ENCODE data around the gene DOCK3. TPM values are rescaled to one million over a fixed set of nuclear protein-coding genes. Genes with fewer than 3 reads are reported as not detected.
A peak's percentile ranks its signal among the peaks of the same experiment; 100 is the strongest.

Gene DOCK3
- total and polyA plus RNA-seq, 2 of the 4 experiments (the other 2 are of a cell fraction) = under 0.01 to 0.12 TPM

DNA sequence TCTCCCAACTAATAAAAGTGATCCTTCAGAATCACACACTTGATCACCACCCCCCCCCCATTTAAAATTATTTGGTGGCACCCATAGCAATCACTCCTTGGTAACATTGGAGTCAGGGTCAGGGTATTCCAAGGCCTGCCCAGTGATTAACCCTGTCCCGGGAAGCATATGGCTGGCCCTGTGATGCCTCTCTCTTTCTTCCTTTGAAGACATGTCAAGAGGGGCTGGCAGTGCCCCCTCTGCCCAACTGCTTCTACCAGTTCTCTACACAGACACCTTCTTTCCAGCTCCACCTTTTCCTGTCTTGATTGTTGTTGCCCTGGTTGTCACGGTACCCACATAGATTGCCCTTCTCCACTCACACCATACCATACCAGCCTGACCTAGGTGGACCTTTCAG is 679.4 kb downstream of the DOCK3 start:
- Histone ChIP-seq H4K91ac (ENCODE audit: insufficient read depth, low read depth, low read length) (no peak overlapping the region), H3K23ac (ENCODE audit: low read depth, low read length) (no peak overlapping the region), H3K56ac (ENCODE audit: extremely low read depth, insufficient read depth, low read length) (no peak overlapping the region), H2AFZ (replicated peaks; ENCODE audit: low read length, poor library complexity) (no peak overlapping the region), H4K8ac (ENCODE audit: low read depth in 2 of 2, low read length in 2 of 2) (no peak overlapping the region), H3K18ac (ENCODE audit: low read depth, low read length) (no peak overlapping the region), H3K4me1 (ENCODE audit: control insufficient read depth, insufficient read depth, low read length) (no peaks in the 10 kb centered on the region), H2AK5ac (ENCODE audit: low read depth, low read length) (no peak overlapping the region), H3K79me1 (ENCODE audit: low read depth in 1 of 2, low read length in 2 of 2) (no peaks in the 10 kb centered on the region), H2BK120ac (ENCODE audit: low read depth, low read length) (no peak overlapping the region), H3K14ac (replicated peaks; ENCODE audit: low read depth, low read length) (no peak overlapping the region), H3K4me2 (ENCODE audit: low read depth, low read length) (no peak overlapping the region), H3K27me3 (ENCODE audit: control insufficient read depth, insufficient read depth, low read length) (peaks cover 9% of the 10 kb centered on the region; the same call in 1 of the 2 replicates), H3K9ac (ENCODE audit: low read depth, low read length) (no peak overlapping the region), H3K36me3 (ENCODE audit: control insufficient read depth, insufficient read depth, low read length) (no peaks in the 10 kb centered on the region), H3K9me3 (ENCODE audit: control insufficient read depth, insufficient read depth, low read length) (no peaks in the 10 kb centered on the region), H4K20me1 (ENCODE audit: insufficient read depth, low read length) (no peaks in the 10 kb centered on the region), H3K4me3 (ENCODE audit: insufficient read depth, low read depth, low read length) (no peak overlapping the region), H3K9me1 (ENCODE audit: insufficient read depth, low read length) (no peaks in the 10 kb centered on the region), H4K5ac (ENCODE audit: low read depth, low read length) (no peak overlapping the region), H2AK9ac (replicated peaks; ENCODE audit: low read depth, low read length, poor library complexity) (no peak overlapping the region), H2BK5ac (ENCODE audit: low read depth, low read length, poor library complexity, severe bottlenecking) (no peak overlapping the region), H2BK20ac (ENCODE audit: low read depth, low read length) (no peak overlapping the region), H3K27ac (ENCODE audit: insufficient read depth, low read length) (no peak overlapping the region), H3K4ac (ENCODE audit: low read depth, low read length) (no peak overlapping the region), H2BK15ac (ENCODE audit: low read depth, low read length) (no peak overlapping the region)
- dilution Hi-C loops (cut with HindIII; ENCODE audit: low sequenced_read_pairs, unreplicated experiment) (loop anchor here (25.0 kb wide), 1 partner anchor 242 kb away; no protein-coding TSS in a partner anchor), in situ Hi-C loops (cut with MboI; ENCODE audit: low sequenced_read_pairs) (no loop called here), intact Hi-C loops (cut with micrococcal nuclease) (no loop called here)
- ATAC-seq (ENCODE audit: low read depth) = peak; percentile 24
- no TSS peak for BruUV-seq (replicated peaks)
- POLR2A ChIA-PET (ENCODE audit: unreplicated experiment) = no interaction called here
- TF ChIP-seq, protein P1, sequence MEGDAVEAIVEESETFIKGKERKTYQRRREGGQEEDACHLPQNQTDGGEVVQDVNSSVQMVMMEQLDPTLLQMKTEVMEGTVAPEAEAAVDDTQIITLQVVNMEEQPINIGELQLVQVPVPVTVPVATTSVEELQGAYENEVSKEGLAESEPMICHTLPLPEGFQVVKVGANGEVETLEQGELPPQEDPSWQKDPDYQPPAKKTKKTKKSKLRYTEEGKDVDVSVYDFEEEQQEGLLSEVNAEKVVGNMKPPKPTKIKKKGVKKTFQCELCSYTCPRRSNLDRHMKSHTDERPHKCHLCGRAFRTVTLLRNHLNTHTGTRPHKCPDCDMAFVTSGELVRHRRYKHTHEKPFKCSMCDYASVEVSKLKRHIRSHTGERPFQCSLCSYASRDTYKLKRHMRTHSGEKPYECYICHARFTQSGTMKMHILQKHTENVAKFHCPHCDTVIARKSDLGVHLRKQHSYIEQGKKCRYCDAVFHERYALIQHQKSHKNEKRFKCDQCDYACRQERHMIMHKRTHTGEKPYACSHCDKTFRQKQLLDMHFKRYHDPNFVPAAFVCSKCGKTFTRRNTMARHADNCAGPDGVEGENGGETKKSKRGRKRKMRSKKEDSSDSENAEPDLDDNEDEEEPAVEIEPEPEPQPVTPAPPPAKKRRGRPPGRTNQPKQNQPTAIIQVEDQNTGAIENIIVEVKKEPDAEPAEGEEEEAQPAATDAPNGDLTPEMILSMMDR (conservative IDR thresholded peaks at IDR 0.05; ENCODE audit: low read depth, low read length) = no peak
- TF ChIP-seq BHLHE40 (IDR thresholded peaks at IDR 0.05; ENCODE audit: low read depth, low read length) = no peak
- TF ChIP-seq, protein P2, sequence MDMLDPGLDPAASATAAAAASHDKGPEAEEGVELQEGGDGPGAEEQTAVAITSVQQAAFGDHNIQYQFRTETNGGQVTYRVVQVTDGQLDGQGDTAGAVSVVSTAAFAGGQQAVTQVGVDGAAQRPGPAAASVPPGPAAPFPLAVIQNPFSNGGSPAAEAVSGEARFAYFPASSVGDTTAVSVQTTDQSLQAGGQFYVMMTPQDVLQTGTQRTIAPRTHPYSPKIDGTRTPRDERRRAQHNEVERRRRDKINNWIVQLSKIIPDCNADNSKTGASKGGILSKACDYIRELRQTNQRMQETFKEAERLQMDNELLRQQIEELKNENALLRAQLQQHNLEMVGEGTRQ (IDR thresholded peaks at IDR 0.05; ENCODE audit: low read depth, low read length) = no peak
- no peak for TF ChIP-seq MAFK (IDR thresholded peaks at IDR 0.05; ENCODE audit: low read depth, low read length)
- TF ChIP-seq, protein P3, sequence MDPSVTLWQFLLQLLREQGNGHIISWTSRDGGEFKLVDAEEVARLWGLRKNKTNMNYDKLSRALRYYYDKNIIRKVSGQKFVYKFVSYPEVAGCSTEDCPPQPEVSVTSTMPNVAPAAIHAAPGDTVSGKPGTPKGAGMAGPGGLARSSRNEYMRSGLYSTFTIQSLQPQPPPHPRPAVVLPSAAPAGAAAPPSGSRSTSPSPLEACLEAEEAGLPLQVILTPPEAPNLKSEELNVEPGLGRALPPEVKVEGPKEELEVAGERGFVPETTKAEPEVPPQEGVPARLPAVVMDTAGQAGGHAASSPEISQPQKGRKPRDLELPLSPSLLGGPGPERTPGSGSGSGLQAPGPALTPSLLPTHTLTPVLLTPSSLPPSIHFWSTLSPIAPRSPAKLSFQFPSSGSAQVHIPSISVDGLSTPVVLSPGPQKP (IDR thresholded peaks at IDR 0.05; ENCODE audit: borderline replicate concordance, low read depth, low read length) = no peak
- no peak for TF ChIP-seq CHD1 (IDR thresholded peaks at IDR 0.05; ENCODE audit: low read depth, low read length)
- no peak for TF ChIP-seq MXI1 (IDR thresholded peaks at IDR 0.05; ENCODE audit: borderline replicate concordance, low read depth, low read length)
- TF ChIP-seq CEBPB (IDR thresholded peaks at IDR 0.05; ENCODE audit: low read depth, low read length) = no peak
- no peak for TF ChIP-seq RAD21 (IDR thresholded peaks at IDR 0.05; ENCODE audit: low read length)
- TF ChIP-seq RCOR1 (IDR thresholded peaks at IDR 0.05; ENCODE audit: insufficient replicate concordance, low read length) = no peak
- DNase-seq = no peak
- WGBS, 2 experiments (ENCODE audit: extremely low coverage in 2 of 2, insufficient read length in 1 of 2) = 86% methylated on average over 1 of the region's 2 CpGs; no CpG with 5 or more reads in 1 of the 2 experiments
- CTCF ChIA-PET = no interaction called here

Data from IMR-90 (cell line).